HG03066 (cell line): Measurements from ENCODE around the gene TAF11L13.
"Not testable (repeated sequence)": the region's sequence is repeated elsewhere in the genome, so short reads cannot be mapped to it uniquely, and the experiment has no call there.

ENCODE experiments used
- ATAC-seq: cut with Tn5 transposase; IDR thresholded peaks from one replicate; pipeline ENCODE4 v1.9.1; 2021; ENCODE audit warnings: low read depth; ENCODE audit not compliant: unreplicated experiment

Gene TAF11L13

GRCh38 chr5:17631788-17632187 lies at the start of gene TAF11L13:
Gene TAF11L13, plus strand, starts transcription at chr5:17632088.
- ATAC-seq, result not testable (repeated sequence)

DNA sequence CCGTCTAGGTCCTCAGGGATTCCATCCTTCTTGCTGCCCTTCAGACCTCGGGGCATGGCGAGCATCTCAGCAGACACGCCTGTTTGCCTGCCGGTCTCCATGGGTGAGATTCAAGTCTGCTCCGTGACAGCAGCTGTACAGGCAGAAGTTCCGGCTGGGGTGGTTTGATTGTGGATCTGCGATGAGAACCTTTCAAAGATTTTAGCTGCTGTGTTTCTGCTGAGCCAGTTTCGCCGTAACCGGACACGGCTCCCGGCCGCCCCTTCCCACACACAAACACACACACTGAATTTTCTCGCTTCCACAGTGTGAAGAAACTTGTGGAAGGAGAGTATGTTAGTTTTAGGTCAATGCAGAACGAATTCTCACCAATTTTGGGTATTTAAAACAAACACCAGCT lies 46.2 kb upstream of the TAF11L13 start, which contains the start of gene TAF11L7:
TSS of gene TAF11L7 (minus strand) at position 101 of the 400 bp plus-strand sequence.
- not testable (repeated sequence) for ATAC-seq

- ATAC-seq, result not testable (repeated sequence)
Measured at GRCh38 chr5:17590860-17591259, 41.0 kb upstream of the TAF11L13 start, which contains the start of gene TAF11L8. Gene TAF11L8, minus strand, starts transcription at chr5:17590960.

DNA sequence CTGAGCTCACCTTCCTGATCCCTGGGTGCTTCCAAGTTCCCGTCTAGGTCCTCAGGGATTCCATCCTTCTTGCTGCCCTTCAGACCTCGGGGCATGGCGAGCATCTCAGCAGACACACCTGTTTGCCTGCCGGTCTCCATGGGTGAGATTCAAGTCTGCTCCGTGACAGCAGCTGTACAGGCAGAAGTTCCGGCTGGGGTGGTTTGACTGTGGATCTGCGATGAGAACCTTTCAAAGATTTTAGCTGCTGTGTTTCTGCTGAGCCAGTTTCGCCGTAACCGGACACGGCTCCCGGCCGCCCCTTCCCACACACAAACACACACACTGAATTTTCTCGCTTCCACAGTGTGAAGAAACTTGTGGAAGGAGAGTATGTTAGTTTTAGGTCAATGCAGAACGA lies 37.6 kb upstream of the TAF11L13 start, which contains the start of gene TAF11L9:
TSS of gene TAF11L9 (minus strand) at position 140 of the 400 bp plus-strand sequence.
- ATAC-seq, result not testable (repeated sequence)

DNA sequence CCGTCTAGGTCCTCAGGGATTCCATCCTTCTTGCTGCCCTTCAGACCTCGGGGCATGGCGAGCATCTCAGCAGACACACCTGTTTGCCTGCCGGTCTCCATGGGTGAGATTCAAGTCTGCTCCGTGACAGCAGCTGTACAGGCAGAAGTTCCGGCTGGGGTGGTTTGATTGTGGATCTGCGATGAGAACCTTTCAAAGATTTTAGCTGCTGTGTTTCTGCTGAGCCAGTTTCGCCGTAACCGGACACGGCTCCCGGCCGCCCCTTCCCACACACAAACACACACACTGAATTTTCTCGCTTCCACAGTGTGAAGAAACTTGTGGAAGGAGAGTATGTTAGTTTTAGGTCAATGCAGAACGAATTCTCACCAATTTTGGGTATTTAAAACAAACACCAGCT lies 34.2 kb upstream of the TAF11L13 start, which contains the start of gene TAF11L10:
TSS of gene TAF11L10 (minus strand) at position 101 of the 400 bp plus-strand sequence.
- ATAC-seq, result not testable (repeated sequence)

- ATAC-seq, result not testable (repeated sequence)
Measured at GRCh38 chr5:17603880-17604279, 28.0 kb upstream of the TAF11L13 start, which contains the start of gene TAF11L11. Gene TAF11L11, plus strand, starts transcription at chr5:17604183.

DNA sequence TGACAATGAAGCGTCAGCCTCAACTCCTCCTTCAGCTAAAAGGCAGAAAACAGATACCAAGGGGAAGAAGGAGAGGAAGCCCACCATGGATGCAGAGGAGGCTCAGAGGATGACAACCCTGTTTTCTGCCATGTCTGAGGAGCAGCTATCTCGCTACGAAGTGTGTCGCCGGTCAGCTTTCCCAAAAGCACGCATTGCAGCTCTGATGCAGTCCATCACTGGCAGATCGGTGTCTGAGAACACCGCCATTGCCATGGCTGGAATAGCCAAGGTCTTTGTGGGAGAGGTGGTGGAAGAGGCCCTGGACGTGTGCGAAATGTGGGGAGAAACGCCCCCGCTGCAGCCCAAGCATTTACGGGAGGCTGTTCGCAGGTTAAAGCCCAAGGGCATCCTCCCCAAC lies 26.9 kb upstream of the TAF11L13 start:
- no peak for ATAC-seq

DNA sequence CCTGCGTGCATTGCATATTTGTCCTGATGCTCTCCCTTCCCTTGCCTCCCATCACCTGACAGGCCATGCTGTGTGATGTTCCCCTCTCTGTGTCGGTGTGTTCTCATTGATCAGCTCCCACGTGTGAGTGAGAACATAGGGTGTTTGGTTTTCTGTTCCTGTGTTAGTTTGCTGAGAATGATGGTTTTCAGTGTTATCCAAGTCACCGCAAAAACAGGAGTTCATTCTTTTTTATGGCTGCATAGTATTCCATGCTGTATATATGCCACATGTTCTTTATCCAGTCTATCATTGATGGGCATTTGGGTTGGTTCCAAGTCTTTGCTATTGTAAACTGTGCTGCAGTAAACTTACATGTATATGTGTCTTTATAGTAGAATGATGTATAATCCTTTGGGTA lies 24.4 kb upstream of the TAF11L13 start:
- not testable (repeated sequence) for ATAC-seq

GRCh38 chr5:17610092-17610491 lies 21.8 kb upstream of the TAF11L13 start, which contains the start of gene TAF11L12:
Gene TAF11L12, plus strand, starts transcription at chr5:17610392.
- ATAC-seq, result not testable (repeated sequence)

DNA sequence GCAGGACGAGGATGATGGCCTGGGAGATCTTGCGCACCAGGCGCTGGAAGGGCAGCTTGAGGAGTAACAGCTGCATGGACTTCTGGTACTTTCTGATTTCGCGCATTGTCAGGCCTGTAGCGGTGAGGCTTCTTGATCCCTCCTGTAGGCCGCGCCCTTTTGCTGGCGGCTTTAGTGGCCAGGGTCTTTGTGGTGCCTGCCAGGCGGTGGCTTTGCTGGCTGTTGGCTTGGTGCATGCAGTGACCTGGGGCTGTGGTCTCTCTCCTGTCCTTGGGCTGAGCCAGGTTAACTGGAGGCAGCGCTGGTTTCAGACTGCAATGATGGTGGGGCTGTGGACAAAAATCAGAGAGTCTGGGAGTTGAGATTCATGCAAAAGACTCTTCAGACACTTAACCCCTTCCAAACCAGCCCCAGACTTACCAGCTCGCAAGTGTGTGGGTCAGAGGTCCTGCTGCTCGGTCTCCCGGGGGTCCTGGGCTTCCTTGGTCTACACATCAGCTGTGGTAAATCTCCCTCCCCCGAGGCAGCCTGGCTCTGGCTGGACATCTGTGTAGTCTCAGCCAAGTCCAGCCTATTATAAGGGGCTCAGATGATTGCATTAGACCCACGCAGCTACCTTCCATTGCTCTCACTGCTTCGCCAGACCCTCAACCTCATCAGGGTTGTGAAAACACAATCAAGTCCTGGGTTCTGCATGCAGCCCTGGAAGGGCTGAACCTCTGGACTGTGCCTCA lies 16.8 kb upstream of the TAF11L13 start:
- ATAC-seq, result no peak

DNA sequence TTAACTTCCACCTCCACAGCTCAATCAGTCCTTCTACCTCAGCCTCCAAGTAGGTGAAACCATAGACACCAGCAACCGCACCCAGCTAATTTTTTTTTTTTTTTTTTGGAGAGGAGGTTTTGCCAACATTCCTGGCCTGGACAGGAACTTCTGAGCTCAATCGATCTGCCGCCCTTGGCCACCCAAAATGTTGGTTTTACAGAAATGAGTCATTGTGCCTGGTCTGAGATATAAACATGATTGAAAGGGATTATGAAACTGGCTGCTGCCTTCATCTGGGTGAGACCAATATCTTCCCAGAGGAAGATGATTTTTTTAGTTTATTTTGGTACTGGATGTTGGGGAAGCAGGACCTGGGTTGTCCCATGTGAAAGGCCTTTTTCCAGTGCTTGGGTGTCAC lies 12.5 kb upstream of the TAF11L13 start:
- ATAC-seq, result no peak

- ATAC-seq, result no peak
Measured at GRCh38 chr5:17620627-17621026, 11.3 kb upstream of the TAF11L13 start.

DNA sequence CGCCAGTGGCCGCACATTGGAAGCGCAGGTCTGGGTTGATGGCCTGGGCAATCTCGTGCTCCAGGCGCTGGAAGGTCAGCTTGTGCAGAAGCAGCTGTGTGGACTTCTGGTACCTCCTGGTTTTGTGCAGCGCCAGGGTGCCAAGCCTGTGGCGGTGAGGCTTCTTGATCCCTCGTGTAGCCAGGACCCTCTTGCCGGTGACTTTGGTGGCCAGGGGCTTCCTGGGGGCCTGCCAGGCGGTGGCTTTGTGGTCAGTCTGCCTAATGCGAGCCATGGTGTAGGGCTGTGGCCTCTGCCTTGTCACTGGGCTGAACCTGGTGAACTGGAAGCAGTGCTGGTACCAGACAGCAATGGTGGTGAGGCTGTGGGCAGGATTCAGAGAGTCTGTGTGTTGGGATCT lies 6.2 kb upstream of the TAF11L13 start:
- ATAC-seq, result no peak

DNA sequence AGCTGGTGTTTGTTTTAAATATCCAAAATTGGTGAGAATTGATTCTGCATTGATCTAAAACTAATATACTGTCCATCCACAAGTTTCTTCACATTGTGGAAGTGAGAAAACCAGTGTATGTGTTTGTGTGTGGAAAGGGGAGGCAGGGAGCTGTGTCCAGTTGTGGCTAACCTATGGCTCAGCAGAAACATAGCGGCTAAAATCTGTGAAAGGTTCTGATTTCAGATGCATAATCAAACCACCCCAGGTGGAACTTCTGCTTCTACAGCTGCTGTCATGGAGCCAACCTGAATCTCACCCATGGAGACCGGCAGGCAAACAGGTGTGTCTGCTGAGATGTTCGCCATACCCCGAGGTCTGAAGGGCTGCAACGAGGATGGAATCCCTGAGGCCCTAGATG lies 2.3 kb downstream of the TAF11L13 start, which contains the start of gene TAF11L14:
TSS of gene TAF11L14 (plus strand) at position 301 of the 400 bp plus-strand sequence.
- ATAC-seq, result no peak

DNA sequence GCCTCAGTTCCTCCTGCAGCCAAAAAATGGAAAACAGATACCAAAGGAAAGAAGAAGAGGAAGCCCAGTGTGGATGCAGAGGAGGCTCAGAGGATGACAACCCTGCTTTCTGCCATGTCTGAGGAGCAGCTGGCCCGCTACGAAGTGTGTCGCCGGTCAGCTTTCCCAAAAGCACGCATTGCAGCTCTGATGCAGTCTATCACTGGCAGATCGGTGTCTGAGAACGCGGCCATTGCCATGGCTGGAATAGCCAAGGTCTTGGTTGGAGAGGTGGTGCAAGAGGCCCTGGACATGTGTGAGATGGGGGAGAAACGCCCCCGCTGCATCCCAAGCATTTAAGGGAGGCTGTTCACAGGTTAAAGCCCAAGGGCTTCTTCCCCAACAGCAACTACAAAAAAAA lies 17.3 kb downstream of the TAF11L13 start:
- ATAC-seq, result not testable (repeated sequence)

- not testable (repeated sequence) for ATAC-seq
Measured at GRCh38 chr5:17655201-17655759, 23.4 kb downstream of the TAF11L13 start.

- no peak for ATAC-seq
Measured at GRCh38 chr5:17655921-17656320, 24.0 kb downstream of the TAF11L13 start.

DNA sequence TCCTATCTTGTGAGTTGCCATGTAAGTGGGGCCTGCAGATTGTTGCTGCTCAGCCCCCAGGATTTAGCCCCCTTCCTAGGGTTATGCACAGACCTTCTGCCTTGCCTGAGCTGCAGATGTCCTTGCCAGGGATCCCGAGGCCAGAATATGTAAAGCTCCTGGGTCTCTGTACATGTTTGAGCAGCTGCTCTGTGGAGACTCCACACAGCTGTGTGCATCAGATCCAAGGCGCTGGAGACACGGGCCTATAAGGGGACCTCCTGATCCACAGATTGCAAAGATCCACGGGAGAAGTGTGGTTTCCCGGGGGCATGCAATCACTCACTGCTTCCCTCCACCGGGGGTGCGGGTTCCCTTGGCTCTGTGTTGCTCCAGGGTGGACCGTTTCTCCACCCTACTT lies 31.3 kb downstream of the TAF11L13 start:
- no peak for ATAC-seq

- no peak for ATAC-seq
Measured at GRCh38 chr5:17665836-17666235, 33.9 kb downstream of the TAF11L13 start.

GRCh38 chr5:17666726-17667235 lies 34.9 kb downstream of the TAF11L13 start:
- ATAC-seq, result no peak

GRCh38 chr5:17670353-17670752 lies 38.5 kb downstream of the TAF11L13 start:
- no peak for ATAC-seq
